HepG2 (cell line): Measurements from ENCODE around the gene E2F1. TPM values are rescaled to one million over a fixed set of nuclear protein-coding genes. Genes with fewer than 3 reads are reported as not detected.

ENCODE experiments used
- AKAP8 ChIP-seq: sonication (generic); formaldehyde crosslinking; IDR thresholded peaks from 2 replicates; pipeline ENCODE4 v1.5.1; 2020; ENCODE audit warnings: mild to moderate bottlenecking, missing genetic modification reagents
- ATF1 ChIP-seq: IDR thresholded peaks from 2 replicates; pipeline ENCODE4 v1.6.1; 2016; ENCODE audit warnings: mild to moderate bottlenecking, control low read depth
- DR1 ChIP-seq: sonication (generic); formaldehyde crosslinking; IDR thresholded peaks from 2 replicates; pipeline ENCODE4 v1.8.0; 2021; ENCODE audit warnings: mild to moderate bottlenecking, missing genetic modification reagents, inconsistent platforms
- EEA1 ChIP-seq: sonication (generic); formaldehyde crosslinking; IDR thresholded peaks from 2 replicates; pipeline ENCODE4 v1.5.1; 2020; ENCODE audit warnings: mild to moderate bottlenecking, missing genetic modification reagents, borderline replicate concordance
- EHMT2 ChIP-seq: fragments of 200-600 bp; sonication (generic); IDR thresholded peaks from 2 replicates; pipeline ENCODE4 v1.7.0; 2017; ENCODE audit warnings: antibody characterized with exemption, low read depth, low read length, borderline replicate concordance
- ERF ChIP-seq: IDR thresholded peaks from 2 replicates; pipeline ENCODE4 v1.6.1; 2018; ENCODE audit warnings: missing biosample characterization, missing genetic modification reagents
- EZH2 ChIP-seq: conservative IDR thresholded peaks from 2 replicates; pipeline ENCODE4 v1.6.1; 2012; ENCODE audit warnings: mild to moderate bottlenecking, low read depth, low read length, moderate library complexity
- FOXO1 ChIP-seq: sonication (generic); formaldehyde crosslinking; IDR thresholded peaks from 2 replicates; pipeline ENCODE4 v1.4.0; 2020; ENCODE audit warnings: missing genetic modification reagents
- JUN ChIP-seq: sonication (generic); formaldehyde crosslinking; IDR thresholded peaks from 2 replicates; pipeline ENCODE4 v1.4.0; 2020; ENCODE audit warnings: mild to moderate bottlenecking, missing genetic modification reagents
- MAZ ChIP-seq, 2 experiments: sonication (generic) in 1 of 2; formaldehyde crosslinking in 1 of 2; IDR thresholded peaks; 2 replicates each; pipeline versions ENCODE4 v1.5.0 to v1.6.1; 2012 to 2020; ENCODE audit warnings: low read depth in 2 of 2, mild to moderate bottlenecking in 2 of 2, borderline replicate concordance in 1 of 2, improper control_type of control experiment in 1 of 2, low read length in 1 of 2, missing genetic modification reagents in 1 of 2, moderate library complexity in 1 of 2
- NFE2 ChIP-seq: sonication (generic); formaldehyde crosslinking; IDR thresholded peaks from 2 replicates; pipeline ENCODE4 v1.4.0; 2020; ENCODE audit warnings: missing genetic modification reagents
- NFRKB ChIP-seq: fragments of 450-650 bp; IDR thresholded peaks from 2 replicates; pipeline ENCODE4 v1.6.1; 2017
- NR2F2 ChIP-seq: IDR thresholded peaks from 2 replicates; pipeline ENCODE4 v1.6.1; 2012; ENCODE audit warnings: low read depth, inconsistent platforms, borderline replicate concordance
- POLR2AphosphoS5 ChIP-seq: IDR thresholded peaks from 2 replicates; pipeline ENCODE4 v1.6.1; 2012; ENCODE audit warnings: low read depth, low read length
- RARA ChIP-seq: IDR thresholded peaks from 2 replicates; pipeline ENCODE4 v1.6.1; 2016; ENCODE audit warnings: missing genetic modification reagents, missing compliant biosample characterization
- TCF12 ChIP-seq, 2 experiments: fragments of 450-650 bp in 1 of 2; sonication (generic) in 1 of 2; formaldehyde crosslinking in 1 of 2; IDR thresholded peaks; 2 replicates each; pipeline versions ENCODE4 v1.6.1 to v1.8.0; 2017 to 2022; ENCODE audit warnings: antibody characterized with exemption in 1 of 2, mild to moderate bottlenecking in 1 of 2, missing genetic modification reagents in 1 of 2, moderate library complexity in 1 of 2
- ZC3H13 ChIP-seq: sonication (generic); formaldehyde crosslinking; IDR thresholded peaks from 2 replicates; pipeline ENCODE4 v1.8.1; 2023; ENCODE audit warnings: mild to moderate bottlenecking, missing genetic modification reagents, moderate library complexity
- ZC3H4 ChIP-seq: sonication (generic); formaldehyde crosslinking; IDR thresholded peaks from 2 replicates; pipeline ENCODE4 v1.4.0; 2020; ENCODE audit warnings: missing genetic modification reagents, borderline replicate concordance
- ZNF337 ChIP-seq: sonication (generic); formaldehyde crosslinking; IDR thresholded peaks from 2 replicates; pipeline ENCODE4 v1.5.1; 2020; ENCODE audit warnings: missing genetic modification reagents, low read depth, mild to moderate bottlenecking, borderline replicate concordance
- ZNF382 ChIP-seq: sonication (generic); formaldehyde crosslinking; IDR thresholded peaks from 2 replicates; pipeline ENCODE4 v1.5.0; 2020; ENCODE audit warnings: missing genetic modification reagents, mild to moderate bottlenecking, borderline replicate concordance
- ZNF567 ChIP-seq: sonication (generic); formaldehyde crosslinking; IDR thresholded peaks from 2 replicates; pipeline ENCODE4 v1.8.1; 2023; ENCODE audit warnings: mild to moderate bottlenecking, missing genetic modification reagents, borderline replicate concordance
- ZNF749 ChIP-seq: sonication (generic); formaldehyde crosslinking; IDR thresholded peaks from 2 replicates; pipeline ENCODE4 v1.8.0; 2022; ENCODE audit warnings: mild to moderate bottlenecking, missing genetic modification reagents, moderate library complexity, borderline replicate concordance
- ZNF816 ChIP-seq: sonication (generic); formaldehyde crosslinking; IDR thresholded peaks from 2 replicates; pipeline ENCODE4 v1.8.0; 2022; ENCODE audit warnings: missing genetic modification reagents, mild to moderate bottlenecking, borderline replicate concordance
- ZUFSP ChIP-seq: sonication (generic); formaldehyde crosslinking; IDR thresholded peaks from 2 replicates; pipeline ENCODE4 v1.9.0; 2021; ENCODE audit warnings: missing genetic modification reagents, mild to moderate bottlenecking, borderline replicate concordance
- polyA plus RNA-seq, 8 experiments: library from polyadenylated mRNA; depleted of rRNA in 3 of 8; stranded (reverse) in 7 of 8; unstranded in 1 of 8; fragments of >200 nt; fragmentation: Illumina TruSeq in 4 of 8; extraction: Trizol in 4 of 8; gene quantifications; 2 replicates each; pipeline versions ENCODE4 v1.2.1 to v1.2.3, GENCODE V29; 2011 to 2016; ENCODE audit warnings: low read depth in 4 of 8, missing spikeins in 1 of 8, mixed read lengths in 1 of 8; ENCODE audit not compliant: insufficient read depth in 1 of 8
- total RNA-seq, 5 experiments: library from RNA; depleted of rRNA; stranded (reverse); fragments of >200 nt; fragmentation: Illumina TruSeq; extraction: Trizol; gene quantifications; 2 replicates each; pipeline ENCODE4 v1.2.3, GENCODE V29; 2016; ENCODE audit warnings: low read depth in 1 of 5
- TF ChIP-seq, protein P1 (sequence below): sonication (generic); formaldehyde crosslinking; IDR thresholded peaks from 2 replicates; pipeline ENCODE4 v1.9.0; 2021; ENCODE audit warnings: missing genetic modification reagents, mild to moderate bottlenecking, borderline replicate concordance
- TF ChIP-seq, protein P2 (sequence below): sonication (generic); formaldehyde crosslinking; IDR thresholded peaks from 2 replicates; pipeline ENCODE4 v1.5.0; 2020; ENCODE audit warnings: missing genetic modification reagents, mild to moderate bottlenecking, borderline replicate concordance

Gene E2F1
- total and polyA plus RNA-seq, 2 of the 13 experiments (the other 11 are each of a cell fraction or from before 2014, with no cell fraction given) = 25.5 to 39.4 TPM

DNA sequence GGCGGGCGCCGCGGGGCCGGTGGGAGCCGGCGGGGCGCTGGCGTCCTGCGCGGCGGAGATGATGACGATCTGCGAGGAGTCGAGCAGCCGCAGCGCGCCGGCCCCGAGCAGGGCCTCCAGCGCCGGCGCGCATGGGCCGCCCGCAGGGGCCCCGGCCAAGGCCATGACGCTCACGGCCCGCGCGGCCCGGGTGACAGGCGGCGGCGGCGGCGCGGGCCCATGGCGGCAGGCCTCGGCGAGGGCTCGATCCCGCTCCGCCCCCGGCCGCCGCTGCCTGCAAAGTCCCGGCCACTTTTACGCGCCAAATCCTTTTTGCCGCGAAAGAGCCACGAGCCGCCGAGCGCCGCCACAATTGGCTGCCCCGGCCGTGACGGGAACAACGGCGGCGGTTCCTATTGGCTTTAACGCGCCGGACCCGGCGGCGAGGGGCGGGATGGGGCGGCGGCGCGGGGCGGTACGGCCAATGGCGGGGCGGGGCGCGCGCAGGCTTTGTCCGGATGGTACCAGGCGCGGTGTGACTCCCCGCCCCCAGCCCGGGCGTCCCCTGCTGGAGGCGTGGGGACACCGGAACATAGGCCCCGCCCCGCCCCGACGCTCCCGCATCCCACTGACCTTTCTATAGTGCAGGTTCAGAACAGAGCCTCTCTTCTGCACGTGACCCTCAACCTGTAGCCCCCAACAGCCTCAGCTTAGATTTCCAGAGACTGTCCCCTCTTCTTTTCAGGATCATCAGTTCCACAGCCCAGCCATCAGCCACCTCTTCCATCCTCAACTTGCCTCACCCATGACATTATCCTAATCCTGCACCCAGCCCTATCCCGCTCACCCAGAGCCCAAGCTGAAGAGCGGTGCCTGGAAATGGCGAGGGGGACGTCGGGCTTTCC is at the start of gene E2F1 (continued):
- TF ChIP-seq ZUFSP = no peak
- no peak for TF ChIP-seq ZNF337 (CRISPR knock-in tag)
- 0 out of 2 replicates have a peak, but pooled peaks have one; percentile 29 for TF ChIP-seq ZC3H4 (CRISPR knock-in tag)
- TF ChIP-seq ZC3H13 = peak; percentile 98
- TF ChIP-seq ZNF382 = no peak
- no peak for TF ChIP-seq EZH2
- no peak; the same call in 1 of the 2 replicates for TF ChIP-seq JUN (CRISPR knock-in tag)
- TF ChIP-seq ATF1 (CRISPR knock-in tag) = no peak
- TF ChIP-seq NFE2 (CRISPR knock-in tag) = no peak
- peak; percentile 74 for TF ChIP-seq ERF (CRISPR knock-in tag)
- TF ChIP-seq ZNF816 (CRISPR knock-in tag) = peak; percentile 95; the same call in 1 of the 2 replicates
- no peak for TF ChIP-seq NFRKB
- TF ChIP-seq ZNF567 = peak; percentile 60; the same call in 1 of the 2 replicates
- TF ChIP-seq MAZ (IDR thresholded peaks at IDR 0.05; ENCODE audit: borderline replicate concordance, low read depth, low read length) = peak; percentile 75
- peak; percentile 71; the same call in 1 of the 2 replicates for TF ChIP-seq MAZ (CRISPR knock-in tag; IDR thresholded peaks at IDR 0.05; ENCODE audit: low read depth)
- no peak for TF ChIP-seq AKAP8
- peak; percentile 48; the same call in 1 of the 2 replicates for TF ChIP-seq RARA (CRISPR knock-in tag)
- 0 out of 2 replicates have a peak, but pooled peaks have one; percentile 18 for TF ChIP-seq NR2F2
- TF ChIP-seq EHMT2 = no peak
- no peak for TF ChIP-seq EEA1
- peak; percentile 93 for TF ChIP-seq DR1 (CRISPR knock-in tag)
- TF ChIP-seq, protein P1, sequence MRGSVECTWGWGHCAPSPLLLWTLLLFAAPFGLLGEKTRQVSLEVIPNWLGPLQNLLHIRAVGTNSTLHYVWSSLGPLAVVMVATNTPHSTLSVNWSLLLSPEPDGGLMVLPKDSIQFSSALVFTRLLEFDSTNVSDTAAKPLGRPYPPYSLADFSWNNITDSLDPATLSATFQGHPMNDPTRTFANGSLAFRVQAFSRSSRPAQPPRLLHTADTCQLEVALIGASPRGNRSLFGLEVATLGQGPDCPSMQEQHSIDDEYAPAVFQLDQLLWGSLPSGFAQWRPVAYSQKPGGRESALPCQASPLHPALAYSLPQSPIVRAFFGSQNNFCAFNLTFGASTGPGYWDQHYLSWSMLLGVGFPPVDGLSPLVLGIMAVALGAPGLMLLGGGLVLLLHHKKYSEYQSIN = no peak
- peak; percentile 98 for TF ChIP-seq ZNF749 (CRISPR knock-in tag)
- TF ChIP-seq, protein P2, sequence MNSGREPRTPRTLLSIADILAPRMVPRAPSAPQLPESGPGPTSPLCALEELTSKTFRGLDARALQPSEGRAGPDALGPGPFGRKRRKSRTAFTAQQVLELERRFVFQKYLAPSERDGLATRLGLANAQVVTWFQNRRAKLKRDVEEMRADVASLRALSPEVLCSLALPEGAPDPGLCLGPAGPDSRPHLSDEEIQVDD (CRISPR knock-in tag) = no peak
- peak; percentile 35; the same call in 1 of the 2 replicates for TF ChIP-seq POLR2AphosphoS5
- no peak for TF ChIP-seq TCF12 (IDR thresholded peaks at IDR 0.05)
- peak; percentile 23; the same call in 1 of the 2 replicates for TF ChIP-seq TCF12 (CRISPR knock-in tag; IDR thresholded peaks at IDR 0.05)
- peak; percentile 60 for TF ChIP-seq FOXO1 (CRISPR knock-in tag)
